ENCODE results near the gene NAT10. TPM values are rescaled to one million over a fixed set of nuclear protein-coding genes. Genes with fewer than 3 reads are reported as not detected.

NAT10 gene
- polyA plus RNA-seq, 2 donors: 21.9 to 24.0 TPM

DNA sequence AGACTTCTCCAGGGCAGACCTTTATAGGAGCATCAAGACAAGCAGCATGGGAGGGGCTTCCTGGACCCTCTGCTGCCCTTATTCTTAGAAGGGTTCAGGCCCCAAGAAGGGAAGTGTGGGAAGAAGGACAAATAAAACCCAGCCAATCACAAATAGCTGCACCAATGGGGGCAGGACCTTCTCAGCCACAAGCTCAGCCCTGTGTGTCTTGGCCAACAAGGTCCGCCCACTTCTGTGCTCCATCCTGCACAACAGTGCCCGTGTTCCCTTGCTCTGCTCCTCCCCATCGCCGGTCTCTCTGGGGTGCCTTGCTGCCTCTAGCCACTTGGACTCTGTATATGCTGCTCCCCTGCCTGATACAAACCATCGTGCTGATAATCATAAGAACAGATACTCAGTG, 86.1 kb downstream of the NAT10 start:
- Histone ChIP-seq H3K9me3 (ENCODE audit: control insufficient read depth in 2 of 2, insufficient read depth in 1 of 2, low read depth in 1 of 2, low read length in 1 of 2) (no peaks in the 10 kb centered on the region), H3K27ac (ENCODE audit: low read depth in 2 of 2, low read length in 1 of 2) (no peak overlapping the region), H3K4me1 (ENCODE audit: control insufficient read depth in 2 of 2, insufficient read depth in 2 of 2, low read length in 1 of 2) (peaks cover 0 to 11% of the 10 kb centered on the region in 2 donors), H3K36me3 (ENCODE audit: control insufficient read depth in 2 of 2, insufficient read depth in 2 of 2, low read length in 1 of 2) (no peaks in the 10 kb centered on the region), H3K27me3 (ENCODE audit: control insufficient read depth in 1 of 2, insufficient read depth in 2 of 2, low read length in 2 of 2) (no peaks in the 10 kb centered on the region), H3K4me3 (ENCODE audit: low read depth in 1 of 2, low read length in 2 of 2) (no peak overlapping the region)
- WGBS, 2 donors: 84 to 86% methylated on average over 5 of the region's 5 CpGs

- no peaks in the 10 kb centered on the region for H3K36me3 ChIP-seq (ENCODE audit: control insufficient read depth in 2 of 2, insufficient read depth in 2 of 2, low read length in 1 of 2)
- H3K4me3 ChIP-seq (ENCODE audit: low read depth in 1 of 2, low read length in 2 of 2): no peak overlapping the region
- H3K9me3 ChIP-seq (ENCODE audit: control insufficient read depth in 2 of 2, insufficient read depth in 1 of 2, low read depth in 1 of 2, low read length in 1 of 2): no peaks in the 10 kb centered on the region
- H3K27ac ChIP-seq (ENCODE audit: low read depth in 2 of 2, low read length in 1 of 2): peak overlapping the region; percentile 63 to 68
- 30 to 47% methylated on average over 13 to 14 of the region's 14 CpGs for WGBS, 2 donors
- H3K4me1 ChIP-seq (ENCODE audit: control insufficient read depth in 2 of 2, insufficient read depth in 2 of 2, low read length in 1 of 2): peaks cover 0 to 11% of the 10 kb centered on the region in 2 donors
- no peaks in the 10 kb centered on the region for H3K27me3 ChIP-seq (ENCODE audit: control insufficient read depth in 1 of 2, insufficient read depth in 2 of 2, low read length in 2 of 2)
These were observed 87.3 kb downstream of the NAT10 start for GRCh38 chr11:34192481-34193401.

GRCh38 chr11:34194576-34195335, 89.3 kb downstream of the NAT10 start:
- Histone ChIP-seq H3K4me1 (ENCODE audit: control insufficient read depth in 2 of 2, insufficient read depth in 2 of 2, low read length in 1 of 2) (peaks cover 0 to 11% of the 10 kb centered on the region in 2 donors), H3K36me3 (ENCODE audit: control insufficient read depth in 2 of 2, insufficient read depth in 2 of 2, low read length in 1 of 2) (no peaks in the 10 kb centered on the region), H3K27ac (ENCODE audit: low read depth in 2 of 2, low read length in 1 of 2) (no peak overlapping the region), H3K4me3 (ENCODE audit: low read depth in 1 of 2, low read length in 2 of 2) (no peak overlapping the region), H3K27me3 (ENCODE audit: control insufficient read depth in 1 of 2, insufficient read depth in 2 of 2, low read length in 2 of 2) (no peaks in the 10 kb centered on the region), H3K9me3 (ENCODE audit: control insufficient read depth in 2 of 2, insufficient read depth in 1 of 2, low read depth in 1 of 2, low read length in 1 of 2) (no peaks in the 10 kb centered on the region)
- 77 to 93% methylated on average over 11 to 13 of the region's 13 CpGs for WGBS, 2 donors

Other genes starting within 250 kb of the NAT10 start
- 10 to 100 TPM; 12.3 to 20.7 TPM for gene LMO2, start 213.6 kb upstream of the NAT10 start, polyA plus RNA-seq
- 10 to 100 TPM; 54.0 to 58.8 TPM for gene CAPRIN1, start 53.9 kb upstream of the NAT10 start, polyA plus RNA-seq

Data from esophagus (tissue), 2 donors.